Measurements from ENCODE around the gene PACSIN2. TPM values are rescaled to one million over a fixed set of nuclear protein-coding genes. Genes with fewer than 3 reads are reported as not detected.
A peak's percentile ranks its signal among the peaks of the same experiment; 100 is the strongest.

The PACSIN2 gene
- total and polyA plus RNA-seq, 2 of the 13 experiments (the other 11 are each of a cell fraction or from before 2014, with no cell fraction given): 54.1 to 68.8 TPM

GRCh38 chr22:43018615-43019014 lies 3.7 kb upstream of the PACSIN2 start (continued):
- TF ChIP-seq RERE (CRISPR knock-in tag; IDR thresholded peaks at IDR 0.05; ENCODE audit: low read depth) (0 out of 2 replicates have a peak, but pooled peaks have one; percentile 13), WIZ (CRISPR knock-in tag; IDR thresholded peaks at IDR 0.05) (no peak), TRAFD1 (CRISPR knock-in tag; IDR thresholded peaks at IDR 0.05; ENCODE audit: borderline replicate concordance) (no peak), ZNF121 (CRISPR knock-in tag; IDR thresholded peaks at IDR 0.05) (peak; percentile 48; the same call in 1 of the 2 replicates), HNF1A (IDR thresholded peaks at IDR 0.05; ENCODE audit: low read depth) (no peak), HNF1A (CRISPR knock-in tag; IDR thresholded peaks at IDR 0.05; ENCODE audit: borderline replicate concordance) (peak; percentile 46; the same call in 1 of the 2 replicates), SETDB1 (CRISPR knock-in tag; IDR thresholded peaks at IDR 0.05; ENCODE audit: borderline replicate concordance) (no peak), PBX2 (CRISPR knock-in tag; IDR thresholded peaks at IDR 0.05) (no peak), SNAPC4 (CRISPR knock-in tag; IDR thresholded peaks at IDR 0.05) (no peak), ETV6 (CRISPR knock-in tag; conservative IDR thresholded peaks at IDR 0.05) (no peak), STAG1 (CRISPR knock-in tag; IDR thresholded peaks at IDR 0.05) (peak; percentile 71)
